Duodenal mucosa (tissue), 2 donors: Measurements from ENCODE around the gene TMEM203.
A peak's percentile ranks its signal among the peaks of the same experiment; 100 is the strongest.

Experiments used
- H3K27ac ChIP-seq: one replicate; pipeline ENCODE4 v1.7.0; 2013; ENCODE audit warnings: low read depth, low read length
- H3K27me3 ChIP-seq, 2 donors: one replicate each; pipeline ENCODE4 v1.7.0; 2013; ENCODE audit warnings: low read length in 2 of 2, control low read depth in 1 of 2; ENCODE audit not compliant: insufficient read depth in 2 of 2, control insufficient read depth in 1 of 2
- H3K36me3 ChIP-seq, 2 donors: one replicate each; pipeline ENCODE4 v1.7.0; 2013; ENCODE audit warnings: low read length in 2 of 2, control low read depth in 1 of 2; ENCODE audit not compliant: insufficient read depth in 2 of 2, control insufficient read depth in 1 of 2
- H3K4me1 ChIP-seq, 2 donors: one replicate each; pipeline ENCODE4 v1.7.0; 2013; ENCODE audit warnings: low read length in 2 of 2, control low read depth in 1 of 2; ENCODE audit not compliant: insufficient read depth in 2 of 2, control insufficient read depth in 1 of 2
- H3K4me3 ChIP-seq, 2 donors: one replicate each; pipeline ENCODE4 v1.7.0; 2013; ENCODE audit warnings: low read length in 2 of 2, low read depth in 1 of 2
- H3K9ac ChIP-seq, 2 donors: one replicate each; pipeline ENCODE4 v1.7.0; 2013; ENCODE audit warnings: low read length in 2 of 2, low read depth in 1 of 2
- H3K9me3 ChIP-seq, 2 donors: one replicate each; pipeline ENCODE4 v1.7.0; 2013; ENCODE audit warnings: low read length in 2 of 2, control low read depth in 1 of 2; ENCODE audit not compliant: control insufficient read depth in 1 of 2

The TMEM203 gene

GRCh38 chr9:137221506-137222111, 16.2 kb upstream of the TMEM203 start:
- Histone ChIP-seq H3K27ac (no peak overlapping the region), H3K4me3 (peak overlapping the region in 1 of 2 donors; percentile 36), H3K36me3 (no peaks in the 10 kb centered on the region), H3K9me3 (no peaks in the 10 kb centered on the region), H3K9ac (no peak overlapping the region), H3K4me1 (peaks cover 13 to 57% of the 10 kb centered on the region in 2 donors), H3K27me3 (no peaks in the 10 kb centered on the region)

- Histone ChIP-seq H3K9ac (no peak overlapping the region), H3K4me1 (peaks cover 13 to 58% of the 10 kb centered on the region in 2 donors), H3K36me3 (peaks cover 0 to 2% of the 10 kb centered on the region in 2 donors), H3K9me3 (no peaks in the 10 kb centered on the region), H3K4me3 (no peak overlapping the region), H3K27me3 (no peaks in the 10 kb centered on the region), H3K27ac (no peak overlapping the region)
Observed at GRCh38 chr9:137221095-137221505, 15.7 kb upstream of the TMEM203 start.

GRCh38 chr9:137220317-137221094, 15.1 kb upstream of the TMEM203 start:
- H3K4me3 ChIP-seq, result no peak overlapping the region
- peaks cover 0 to 6% of the 10 kb centered on the region in 2 donors for H3K36me3 ChIP-seq
- H3K27me3 ChIP-seq, result no peaks in the 10 kb centered on the region
- H3K9me3 ChIP-seq, result no peaks in the 10 kb centered on the region
- no peak overlapping the region for H3K9ac ChIP-seq
- no peak overlapping the region for H3K27ac ChIP-seq
- H3K4me1 ChIP-seq, result peaks cover 13 to 58% of the 10 kb centered on the region in 2 donors

- Histone ChIP-seq H3K4me3 (no peak overlapping the region), H3K27me3 (no peaks in the 10 kb centered on the region), H3K36me3 (peaks cover 0 to 8% of the 10 kb centered on the region in 2 donors), H3K27ac (no peak overlapping the region), H3K9ac (no peak overlapping the region), H3K9me3 (no peaks in the 10 kb centered on the region), H3K4me1 (peaks cover 13 to 52% of the 10 kb centered on the region in 2 donors)
Observed at GRCh38 chr9:137219757-137220316, 14.4 kb upstream of the TMEM203 start.

- H3K27ac ChIP-seq, result peak overlapping the region; percentile 56
- H3K36me3 ChIP-seq, result peaks cover 0 to 8% of the 10 kb centered on the region in 2 donors
- peak overlapping the region; percentile 60 to 61 for H3K4me3 ChIP-seq
- H3K4me1 ChIP-seq, result peaks cover 13 to 43% of the 10 kb centered on the region in 2 donors
- H3K27me3 ChIP-seq, result no peaks in the 10 kb centered on the region
- H3K9me3 ChIP-seq, result no peaks in the 10 kb centered on the region
- peak overlapping the region; percentile 40 to 73 for H3K9ac ChIP-seq
Observed at GRCh38 chr9:137218754-137219271, 13.4 kb upstream of the TMEM203 start.

GRCh38 chr9:137218212-137218753, 12.8 kb upstream of the TMEM203 start:
- H3K9me3 ChIP-seq, result no peaks in the 10 kb centered on the region
- H3K9ac ChIP-seq, result peak overlapping the region; percentile 66 to 73
- H3K27me3 ChIP-seq, result no peaks in the 10 kb centered on the region
- peaks cover 0 to 8% of the 10 kb centered on the region in 2 donors for H3K36me3 ChIP-seq
- peak overlapping the region; percentile 56 for H3K27ac ChIP-seq
- peak overlapping the region; percentile 60 to 61 for H3K4me3 ChIP-seq
- H3K4me1 ChIP-seq, result peaks cover 13 to 41% of the 10 kb centered on the region in 2 donors

- peak overlapping the region; percentile 60 to 61 for H3K4me3 ChIP-seq
- peaks cover 0 to 8% of the 10 kb centered on the region in 2 donors for H3K36me3 ChIP-seq
- peaks cover 9 to 34% of the 10 kb centered on the region in 2 donors for H3K4me1 ChIP-seq
- peak overlapping the region; percentile 66 to 73 for H3K9ac ChIP-seq
- H3K9me3 ChIP-seq, result no peaks in the 10 kb centered on the region
- no peaks in the 10 kb centered on the region for H3K27me3 ChIP-seq
- H3K27ac ChIP-seq, result peak overlapping the region; percentile 73
Observed at GRCh38 chr9:137217276-137218211, 12.1 kb upstream of the TMEM203 start.

GRCh38 chr9:137216188-137216965, 10.9 kb upstream of the TMEM203 start:
- Histone ChIP-seq H3K36me3 (peaks cover 0 to 8% of the 10 kb centered on the region in 2 donors), H3K9ac (no peak overlapping the region), H3K27me3 (no peaks in the 10 kb centered on the region), H3K4me1 (peaks cover 9 to 34% of the 10 kb centered on the region in 2 donors), H3K27ac (no peak overlapping the region), H3K4me3 (no peak overlapping the region), H3K9me3 (no peaks in the 10 kb centered on the region)
